Esophagus muscularis mucosa (tissue), 4 donors: ENCODE measurements around the gene AGAP1. TPM values are rescaled to one million over a fixed set of nuclear protein-coding genes. Genes with fewer than 3 reads are reported as not detected.

ENCODE experiments used
- DNase-seq: peaks from one replicate; pipeline ENCODE4 v3.0.0-alpha.2; 2017; ENCODE audit errors: extremely low spot score
- H3K27ac ChIP-seq, 4 donors: fragments of 200-600 bp; sonication (generic); replicated peaks in 1 of 4; 1 replicate in 3 of 4; 2 replicates in 1 of 4; pipeline ENCODE4 v1.5.1; 2016 to 2019; ENCODE audit warnings: mild to moderate bottlenecking in 1 of 4
- H3K27me3 ChIP-seq, 4 donors: fragments of 200-600 bp; sonication (generic); one replicate each; pipeline versions ENCODE4 v1.5.1 to v1.6.0; 2016 to 2019
- H3K36me3 ChIP-seq, 4 donors: fragments of 200-600 bp; sonication (generic); one replicate each; pipeline ENCODE4 v1.5.1; 2016 to 2019
- H3K4me1 ChIP-seq, 4 donors: fragments of 200-600 bp; sonication (generic); one replicate each; pipeline ENCODE4 v1.5.1; 2016 to 2019
- H3K4me3 ChIP-seq, 4 donors: fragments of 200-600 bp; sonication (generic); 1 replicate in 2 of 4; 2 replicates in 2 of 4; pipeline ENCODE4 v1.5.1; 2016 to 2019; ENCODE audit warnings: mild to moderate bottlenecking in 4 of 4, moderate library complexity in 1 of 4
- H3K9me3 ChIP-seq, 4 donors: fragments of 200-600 bp; sonication (generic); 1 replicate in 3 of 4; 2 replicates in 1 of 4; pipeline ENCODE4 v1.5.1; 2016 to 2019
- CTCF ChIP-seq, 3 experiments: fragments of 200-600 bp in 2 of 3; fragments of 450-650 bp in 1 of 3; sonication (generic) in 2 of 3; IDR thresholded peaks; one replicate each; pipeline ENCODE4 v1.5.1; 2017 to 2019; ENCODE audit warnings: antibody characterized with exemption in 3 of 3, mild to moderate bottlenecking in 2 of 3, moderate library complexity in 1 of 3
- EP300 ChIP-seq: sonication (generic); formaldehyde crosslinking; IDR thresholded peaks from one replicate; pipeline ENCODE4 v1.6.1; 2017; ENCODE audit warnings: antibody characterized with exemption
- POLR2A ChIP-seq: fragments of 450-650 bp; IDR thresholded peaks from one replicate; pipeline ENCODE4 v1.6.1; 2017; ENCODE audit warnings: antibody characterized with exemption, moderate library complexity, mild to moderate bottlenecking, low read depth
- POLR2AphosphoS5 ChIP-seq, 2 donors: sonication (generic); formaldehyde crosslinking; IDR thresholded peaks; one replicate each; pipeline ENCODE4 v1.6.1; 2017; ENCODE audit warnings: antibody characterized with exemption in 2 of 2
- WGBS: methylation state at CpG from one replicate; pipeline ENCODE4 v1.1.5; 2018; 5-methylcytosine and 5-hydroxymethylcytosine counted together
- intact Hi-C: fragments of 100-400 bp; cut with DNase I; formaldehyde crosslinking; loops from one replicate; pipeline ENCODE4 v1.15.1; 2023
- total RNA-seq, 4 donors: library from RNA; depleted of rRNA; stranded (reverse); fragments of >200 nt; gene quantifications; one replicate each; pipeline versions ENCODE4 v1.1.0 to v1.2.1, GENCODE V29; 2016

The AGAP1 gene
- total RNA-seq, 4 donors from 2014 or later, result 37.9 to 62.4 (median 47.2) TPM

GRCh38 chr2:235556086-235556485 lies 62.2 kb downstream of the AGAP1 start:
- TF ChIP-seq POLR2A, result no peak
- TF ChIP-seq POLR2AphosphoS5 (IDR thresholded peaks at IDR 0.05), result no peak
- TF ChIP-seq EP300, result no peak
- TF ChIP-seq CTCF (IDR thresholded peaks at IDR 0.05), result no peak
- DNase-seq, result no peak
- WGBS, result 93% methylated on average over 3 of the region's 3 CpGs
- H3K4me1 ChIP-seq, result peaks cover 27 to 68% (median 47%) of the 10 kb centered on the region in 4 donors
- H3K27ac ChIP-seq, result no peak overlapping the region
- H3K27me3 ChIP-seq, result no peaks in the 10 kb centered on the region
- no peaks in the 10 kb centered on the region for H3K9me3 ChIP-seq
- no peaks in the 10 kb centered on the region for H3K36me3 ChIP-seq
- intact Hi-C loops, result no loop called here
- H3K4me3 ChIP-seq, result no peak overlapping the region

DNA sequence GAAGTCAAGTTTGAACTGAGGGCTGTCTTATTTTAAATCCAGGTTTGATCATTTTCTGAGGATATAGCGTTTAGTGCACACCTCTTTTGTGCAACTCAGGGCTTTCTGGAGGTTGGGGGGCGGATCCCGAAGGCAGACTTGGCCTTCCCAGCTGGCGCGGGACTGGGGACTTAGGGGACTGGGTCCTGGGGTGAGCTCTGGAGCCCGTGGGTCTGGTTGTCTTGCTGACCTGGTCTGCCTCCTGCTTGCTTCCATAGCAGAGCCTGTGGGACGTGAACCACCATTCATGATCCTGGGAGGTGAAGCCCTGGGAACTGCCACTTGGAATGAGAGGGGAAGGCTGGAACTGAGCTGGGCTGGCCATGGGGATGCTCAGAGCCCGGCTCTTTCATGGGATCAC lies 63.1 kb downstream of the AGAP1 start:
- WGBS, result 94% methylated on average over 6 of the region's 8 CpGs
- TF ChIP-seq POLR2AphosphoS5 (IDR thresholded peaks at IDR 0.05) (no peak), CTCF (IDR thresholded peaks at IDR 0.05) (no peak), EP300 (no peak), POLR2A (no peak)

DNA sequence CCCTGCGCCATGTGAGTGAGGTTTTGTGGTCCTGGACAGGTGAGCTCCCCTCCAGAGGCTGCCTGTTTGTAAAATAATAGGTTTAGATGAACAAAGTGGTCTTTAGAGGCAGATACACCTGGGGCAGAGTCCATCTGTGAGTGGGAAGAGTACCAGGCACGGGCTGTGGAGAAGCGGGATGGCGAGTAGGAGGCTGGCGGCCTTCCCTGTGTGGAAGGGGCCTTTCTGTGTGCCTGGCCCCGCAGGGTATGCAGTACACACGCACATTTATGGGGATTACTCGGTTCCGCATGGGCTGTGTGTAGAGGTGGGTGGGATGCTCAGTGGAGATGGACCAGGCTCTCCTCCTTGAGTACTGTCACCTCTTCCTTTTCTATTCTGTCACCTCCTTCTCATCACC lies 64.1 kb downstream of the AGAP1 start:
- Histone ChIP-seq H3K27me3 (no peaks in the 10 kb centered on the region), H3K9me3 (no peaks in the 10 kb centered on the region), H3K4me1 (peaks cover 15 to 61% (median 40%) of the 10 kb centered on the region in 4 donors), H3K27ac (no peak overlapping the region), H3K36me3 (no peaks in the 10 kb centered on the region), H3K4me3 (no peak overlapping the region)
- DNase-seq, result no peak
- intact Hi-C loops, result no loop called here
- WGBS, result 96% methylated on average over 9 of the region's 9 CpGs
- TF ChIP-seq CTCF (IDR thresholded peaks at IDR 0.05) (no peak), POLR2AphosphoS5 (IDR thresholded peaks at IDR 0.05) (no peak), EP300 (no peak), POLR2A (no peak)

More for the DNA sequence above, 63.1 kb downstream of the AGAP1 start:
- Histone ChIP-seq H3K27me3 (no peaks in the 10 kb centered on the region), H3K36me3 (no peaks in the 10 kb centered on the region), H3K27ac (no peak overlapping the region), H3K4me1 (peaks cover 25 to 66% (median 45%) of the 10 kb centered on the region in 4 donors), H3K9me3 (no peaks in the 10 kb centered on the region), H3K4me3 (no peak overlapping the region)
- intact Hi-C loops, result no loop called here
- no peak for DNase-seq

DNA sequence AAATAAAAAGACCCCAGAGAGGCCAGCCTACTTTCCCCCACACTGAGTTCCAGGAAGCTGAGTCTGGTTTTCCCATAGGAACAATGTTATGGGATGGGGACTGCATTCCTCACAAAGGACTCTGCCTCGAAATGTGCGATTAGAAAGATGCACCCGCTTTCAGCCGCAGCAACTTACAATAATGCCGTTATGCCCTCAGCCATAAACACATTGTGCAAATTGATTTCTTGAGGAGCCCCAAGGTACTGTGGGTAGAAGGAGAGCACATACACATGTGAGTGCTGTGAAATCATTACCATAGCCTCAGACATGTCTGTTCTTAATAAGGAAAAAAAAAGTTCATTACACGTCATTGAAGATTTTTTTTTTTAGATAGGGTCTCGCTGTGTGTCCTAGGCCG lies 64.7 kb downstream of the AGAP1 start:
- H3K27ac ChIP-seq, result no peak overlapping the region
- peaks cover 15 to 62% (median 40%) of the 10 kb centered on the region in 4 donors for H3K4me1 ChIP-seq
- H3K36me3 ChIP-seq, result no peaks in the 10 kb centered on the region
- intact Hi-C loops, result no loop called here
- TF ChIP-seq POLR2A (no peak), POLR2AphosphoS5 (IDR thresholded peaks at IDR 0.05) (no peak)
- no peaks in the 10 kb centered on the region for H3K27me3 ChIP-seq
- WGBS, result 94% methylated on average over 8 of the region's 8 CpGs
- no peaks in the 10 kb centered on the region for H3K9me3 ChIP-seq
- no peak overlapping the region for H3K4me3 ChIP-seq
- DNase-seq, result no peak

DNA sequence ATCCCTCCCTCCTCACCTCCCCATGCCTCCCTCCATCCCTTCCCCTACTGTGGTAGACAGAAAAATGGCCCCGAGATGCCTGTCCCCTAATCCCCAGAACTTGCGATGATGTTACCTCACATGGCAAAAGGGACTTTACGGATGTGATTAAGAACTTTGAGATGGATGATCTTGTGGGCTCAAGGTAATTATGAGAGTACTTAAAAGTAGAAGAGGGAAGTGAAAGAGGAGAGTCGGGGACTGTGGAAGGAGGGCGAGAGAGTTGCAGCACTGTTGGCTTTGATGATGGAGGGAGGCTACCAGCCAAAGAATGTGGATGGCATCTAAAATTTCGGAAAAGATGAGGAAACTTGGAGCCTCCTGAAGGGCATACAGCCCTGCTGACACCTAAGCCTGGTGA lies 66.5 kb downstream of the AGAP1 start:
- peaks cover 22 to 65% (median 45%) of the 10 kb centered on the region in 4 donors for H3K4me1 ChIP-seq
- no peaks in the 10 kb centered on the region for H3K27me3 ChIP-seq
- no peaks in the 10 kb centered on the region for H3K36me3 ChIP-seq
- intact Hi-C loops, result no loop called here
- no peak for DNase-seq
- H3K27ac ChIP-seq, result no peak overlapping the region
- no peak overlapping the region for H3K4me3 ChIP-seq
- H3K9me3 ChIP-seq, result no peaks in the 10 kb centered on the region
- WGBS, result 95% methylated on average over 6 of the region's 6 CpGs
- TF ChIP-seq POLR2A, result no peak
- no peak for TF ChIP-seq POLR2AphosphoS5 (IDR thresholded peaks at IDR 0.05)
- no peak for TF ChIP-seq CTCF (IDR thresholded peaks at IDR 0.05)
- TF ChIP-seq EP300, result no peak
